HCT116 (cell line): ENCODE measurements around the gene XG.

Experiments
- CEBPB ChIP-seq: IDR thresholded peaks from 2 replicates; pipeline ENCODE4 v1.6.1; 2012; ENCODE audit warnings: low read depth
- CTCF ChIP-seq, 3 experiments: fragments of 200-600 bp in 1 of 3; sonication (generic) in 1 of 3; IDR thresholded peaks in 2 of 3; conservative IDR thresholded peaks in 1 of 3; 2 replicates each; pipeline ENCODE4 v1.5.1; 2012 to 2017; ENCODE audit warnings: low read depth in 2 of 3, low read length in 2 of 3, antibody characterized with exemption in 1 of 3, borderline replicate concordance in 1 of 3, control low read depth in 1 of 3, mild to moderate bottlenecking in 1 of 3, mixed read lengths in 1 of 3, mixed run types in 1 of 3, moderate library complexity in 1 of 3; ENCODE audit not compliant: insufficient read depth in 1 of 3
- JUND ChIP-seq: IDR thresholded peaks from 2 replicates; pipeline ENCODE4 v1.6.1; 2012
- POLR2A ChIP-seq: IDR thresholded peaks from 2 replicates; pipeline ENCODE4 v1.7.0; 2011; ENCODE audit warnings: borderline replicate concordance; ENCODE audit not compliant: insufficient read depth, insufficient read length; ENCODE audit errors: extremely low read depth
- REST ChIP-seq: IDR thresholded peaks from 2 replicates; pipeline ENCODE4 v1.6.1; 2012; ENCODE audit warnings: low read depth
- SRF ChIP-seq: IDR thresholded peaks from 2 replicates; pipeline ENCODE4 v1.6.1; 2012; ENCODE audit warnings: low read depth
- YY1 ChIP-seq: IDR thresholded peaks from 2 replicates; pipeline ENCODE4 v1.6.1; 2011; ENCODE audit warnings: low read length, low read depth, moderate library complexity, mild to moderate bottlenecking; ENCODE audit not compliant: insufficient replicate concordance; ENCODE audit errors: extremely low read depth
- ZFX ChIP-seq: fragments of 450-650 bp; IDR thresholded peaks from 2 replicates; pipeline ENCODE4 v1.6.1; 2017

DNA sequence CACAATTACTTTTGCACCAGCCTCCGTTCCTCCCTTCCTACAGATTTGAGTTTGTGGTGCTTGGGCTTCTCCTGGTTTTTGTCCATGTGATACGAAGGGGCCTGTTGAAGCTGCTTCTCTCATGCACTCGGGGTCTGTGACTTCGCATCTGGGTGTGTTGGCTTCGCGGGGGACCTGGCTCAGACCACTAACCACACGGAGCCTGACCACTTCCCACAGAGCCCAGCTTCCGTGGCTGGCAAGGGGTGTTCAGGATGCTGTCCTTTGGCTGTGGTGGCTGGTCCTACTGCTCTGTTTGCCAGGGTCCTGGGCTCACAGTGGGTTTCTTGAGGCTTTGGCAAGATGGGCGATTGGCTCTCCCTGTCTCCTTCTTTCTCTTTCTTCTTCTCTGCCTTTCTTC is 19.8 kb upstream of the XG start:
- TF ChIP-seq POLR2A: no peak
- no peak for TF ChIP-seq YY1
- no peak for TF ChIP-seq CTCF (IDR thresholded peaks at IDR 0.05 in 2 of 3, conservative IDR thresholded peaks at IDR 0.05 in 1 of 3; ENCODE audit: borderline replicate concordance in 1 of 3, insufficient read depth in 1 of 3, low read depth in 2 of 3, low read length in 2 of 3)
- TF ChIP-seq SRF: no peak
- TF ChIP-seq ZFX: no peak
- no peak for TF ChIP-seq CEBPB
- TF ChIP-seq JUND: no peak
- no peak for TF ChIP-seq REST
